NCI-H345 (cell line): ENCODE results near the gene WNT6.

Experiments used
- DNase-seq: peaks from one replicate; lab custom pipeline; 2025; lab: John Stamatoyannopoulos, UW

Gene WNT6

GRCh38 chr2:218877891-218878290 is 18.3 kb downstream of the WNT6 start:
- DNase-seq: no peak

- DNase-seq: no peak
Observed at GRCh38 chr2:218878486-218878885, 18.9 kb downstream of the WNT6 start.

- no peak for DNase-seq
Observed at GRCh38 chr2:218878926-218879761, 19.5 kb downstream of the WNT6 start.

- no peak for DNase-seq
Observed at GRCh38 chr2:218879776-218880101, 20.1 kb downstream of the WNT6 start.

- DNase-seq: peak; percentile 59
Observed at GRCh38 chr2:218880102-218880858, 20.7 kb downstream of the WNT6 start, which contains the start of gene WNT10A. WNT10A (plus strand) TSS chr2:218880852; CDS start chr2:218880996, 144 bp downstream.

- DNase-seq: no peak
Observed at GRCh38 chr2:218880859-218881594, 21.4 kb downstream of the WNT6 start.

- DNase-seq: no peak
Observed at GRCh38 chr2:218881744-218882460, 22.3 kb downstream of the WNT6 start.

- no peak for DNase-seq
Observed at GRCh38 chr2:218882461-218882816, 22.8 kb downstream of the WNT6 start.

- DNase-seq: no peak
Observed at GRCh38 chr2:218882866-218883366, 23.3 kb downstream of the WNT6 start.

GRCh38 chr2:218883491-218884490 is 24.2 kb downstream of the WNT6 start:
- DNase-seq: no peak

GRCh38 chr2:218884519-218884918 is 24.9 kb downstream of the WNT6 start:
- DNase-seq: no peak

GRCh38 chr2:218885981-218886947 is 26.7 kb downstream of the WNT6 start:
- no peak for DNase-seq

- DNase-seq: no peak
Observed at GRCh38 chr2:218887079-218887478, 27.5 kb downstream of the WNT6 start.

GRCh38 chr2:218888341-218888740 is 28.7 kb downstream of the WNT6 start:
- DNase-seq: no peak

- DNase-seq: no peak
Observed at GRCh38 chr2:218889937-218890336, 30.3 kb downstream of the WNT6 start.

- no peak for DNase-seq
Observed at GRCh38 chr2:218890369-218890768, 30.8 kb downstream of the WNT6 start.

- DNase-seq: no peak
Observed at GRCh38 chr2:218891275-218892135, 31.9 kb downstream of the WNT6 start.

GRCh38 chr2:218892693-218893348 is 33.2 kb downstream of the WNT6 start:
- peak; percentile 73 for DNase-seq
